Stomach (tissue), 4 donors: ENCODE results near the gene LTBP4.

Source experiments
- EP300 ChIP-seq: sonication (generic); formaldehyde crosslinking; IDR thresholded peaks from one replicate; pipeline ENCODE4 v1.6.1; 2017; ENCODE audit warnings: antibody characterized with exemption
- POLR2A ChIP-seq, 4 donors: fragments of 450-650 bp; IDR thresholded peaks; one replicate each; pipeline ENCODE4 v1.6.1; 2016; ENCODE audit warnings: antibody characterized with exemption in 4 of 4, control low read depth in 2 of 4, mild to moderate bottlenecking in 1 of 4, moderate library complexity in 1 of 4
- POLR2AphosphoS5 ChIP-seq, 3 donors: sonication (generic); formaldehyde crosslinking; IDR thresholded peaks; one replicate each; pipeline ENCODE4 v1.6.1; 2016; ENCODE audit warnings: antibody characterized with exemption in 3 of 3
- TF ChIP-seq, protein P1 (sequence below), 7 experiments: fragments of 450-650 bp in 4 of 7; fragments of 200-600 bp in 3 of 7; sonication (generic) in 3 of 7; IDR thresholded peaks; one replicate each; pipeline ENCODE4 v1.5.1; 2016 to 2019; ENCODE audit warnings: antibody characterized with exemption in 7 of 7, control low read depth in 2 of 7, mild to moderate bottlenecking in 1 of 7

DNA sequence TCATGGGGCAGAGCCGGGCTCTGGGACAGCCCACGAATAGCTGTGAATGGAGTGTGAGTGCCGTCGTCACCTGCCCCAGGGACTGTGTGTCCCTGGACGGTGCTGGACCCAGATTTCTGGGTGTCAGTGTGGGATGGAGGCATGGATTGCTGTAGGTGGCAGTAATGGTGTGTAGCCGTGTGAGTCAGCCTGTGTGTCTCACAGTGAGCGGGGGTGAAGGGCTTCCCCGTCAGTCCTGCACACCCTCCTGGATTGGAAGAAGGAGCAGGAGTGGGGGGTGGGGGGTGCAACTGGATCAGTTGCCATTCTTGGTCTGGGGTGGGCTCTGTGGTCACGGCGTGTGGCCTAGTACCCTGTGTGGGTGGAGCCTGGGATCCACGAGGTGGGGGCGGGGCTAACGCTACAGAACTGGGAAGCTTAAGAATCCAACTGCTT is 6.5 kb upstream of the LTBP4 start:
- TF ChIP-seq, protein P1, sequence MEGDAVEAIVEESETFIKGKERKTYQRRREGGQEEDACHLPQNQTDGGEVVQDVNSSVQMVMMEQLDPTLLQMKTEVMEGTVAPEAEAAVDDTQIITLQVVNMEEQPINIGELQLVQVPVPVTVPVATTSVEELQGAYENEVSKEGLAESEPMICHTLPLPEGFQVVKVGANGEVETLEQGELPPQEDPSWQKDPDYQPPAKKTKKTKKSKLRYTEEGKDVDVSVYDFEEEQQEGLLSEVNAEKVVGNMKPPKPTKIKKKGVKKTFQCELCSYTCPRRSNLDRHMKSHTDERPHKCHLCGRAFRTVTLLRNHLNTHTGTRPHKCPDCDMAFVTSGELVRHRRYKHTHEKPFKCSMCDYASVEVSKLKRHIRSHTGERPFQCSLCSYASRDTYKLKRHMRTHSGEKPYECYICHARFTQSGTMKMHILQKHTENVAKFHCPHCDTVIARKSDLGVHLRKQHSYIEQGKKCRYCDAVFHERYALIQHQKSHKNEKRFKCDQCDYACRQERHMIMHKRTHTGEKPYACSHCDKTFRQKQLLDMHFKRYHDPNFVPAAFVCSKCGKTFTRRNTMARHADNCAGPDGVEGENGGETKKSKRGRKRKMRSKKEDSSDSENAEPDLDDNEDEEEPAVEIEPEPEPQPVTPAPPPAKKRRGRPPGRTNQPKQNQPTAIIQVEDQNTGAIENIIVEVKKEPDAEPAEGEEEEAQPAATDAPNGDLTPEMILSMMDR (IDR thresholded peaks at IDR 0.05), result no peak
- TF ChIP-seq POLR2AphosphoS5 (IDR thresholded peaks at IDR 0.05), result no peak
- no peak for TF ChIP-seq POLR2A (IDR thresholded peaks at IDR 0.05)
- no peak for TF ChIP-seq EP300
